ENCODE data around the gene ELOA.
"Not testable (repeated sequence)": the region's sequence is repeated elsewhere in the genome, so short reads cannot be mapped to it uniquely, and the experiment has no call there.

The ELOA gene

DNA sequence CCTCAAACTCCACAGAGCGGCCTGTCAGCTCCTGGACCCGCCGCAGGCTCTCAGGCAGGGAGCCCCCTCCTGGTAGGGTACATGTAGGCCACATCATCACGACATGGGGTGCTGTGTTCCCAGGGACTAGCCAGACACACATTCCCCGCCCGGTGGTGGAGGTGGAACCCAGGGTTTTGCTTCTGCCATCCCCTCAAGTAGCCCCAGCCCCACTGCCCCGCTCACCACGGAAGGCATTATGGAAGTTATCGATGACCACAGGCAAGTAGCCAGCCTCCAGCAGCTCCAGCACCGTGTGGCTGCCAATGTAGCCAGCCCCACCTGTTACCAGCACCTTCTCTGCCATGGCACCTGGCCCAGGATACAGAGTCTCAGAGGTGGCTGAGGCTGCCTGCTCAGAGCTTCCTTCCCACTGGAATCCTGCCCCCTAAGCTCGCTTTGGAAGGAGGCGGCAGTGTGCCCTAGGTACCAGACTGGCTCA, 55.4 kb downstream of the ELOA start:
- no peak overlapping the region for H3K4me3 ChIP-seq (ENCODE audit: low read depth, low read length)
- no peak for DNase-seq (ENCODE audit: low read depth)
- peak; percentile 23 for TF ChIP-seq CTCF (IDR thresholded peaks at IDR 0.05; ENCODE audit: low read depth, low read length, missing control alignments)

DNA sequence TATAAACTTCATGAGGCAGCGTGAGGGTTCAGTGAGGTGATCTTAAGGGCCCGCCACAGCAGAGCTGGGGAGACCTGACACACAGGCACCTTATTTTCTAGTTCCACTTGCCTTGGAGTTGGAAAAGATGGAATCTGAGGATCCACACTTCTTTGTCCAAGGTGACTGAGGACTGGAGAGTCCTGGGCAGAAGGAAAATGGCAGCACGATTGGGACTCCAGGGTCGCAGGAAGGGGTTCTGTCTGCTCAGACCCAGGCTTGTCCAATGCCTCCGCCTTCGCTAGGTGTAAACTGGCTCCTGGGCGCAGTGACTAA, 55.9 kb downstream of the ELOA start:
- no peak for TF ChIP-seq CTCF (IDR thresholded peaks at IDR 0.05; ENCODE audit: low read depth, low read length, missing control alignments)
- peak overlapping the region; percentile 91 for H3K4me3 ChIP-seq (ENCODE audit: low read depth, low read length)
- DNase-seq (ENCODE audit: low read depth) = no peak

- peak overlapping the region; percentile 91 for H3K4me3 ChIP-seq (ENCODE audit: low read depth, low read length)
- no peak for TF ChIP-seq CTCF (IDR thresholded peaks at IDR 0.05; ENCODE audit: low read depth, low read length, missing control alignments)
- DNase-seq (ENCODE audit: low read depth) = no peak
These were observed 56.5 kb downstream of the ELOA start for GRCh38 chr1:23799570-23800399.

GRCh38 chr1:23800400-23801337, 57.4 kb downstream of the ELOA start, which contains the start of gene GALE:
TSS of gene GALE (minus strand) at chr1:23800754. CDS start at chr1:23799007, 1,747 bp downstream.
- peak; percentile 85 for DNase-seq (ENCODE audit: low read depth)
- peak within 1 kb of the TSS; percentile 91 for H3K4me3 ChIP-seq (ENCODE audit: low read depth, low read length)
- TF ChIP-seq CTCF (IDR thresholded peaks at IDR 0.05; ENCODE audit: low read depth, low read length, missing control alignments) = no peak

DNA sequence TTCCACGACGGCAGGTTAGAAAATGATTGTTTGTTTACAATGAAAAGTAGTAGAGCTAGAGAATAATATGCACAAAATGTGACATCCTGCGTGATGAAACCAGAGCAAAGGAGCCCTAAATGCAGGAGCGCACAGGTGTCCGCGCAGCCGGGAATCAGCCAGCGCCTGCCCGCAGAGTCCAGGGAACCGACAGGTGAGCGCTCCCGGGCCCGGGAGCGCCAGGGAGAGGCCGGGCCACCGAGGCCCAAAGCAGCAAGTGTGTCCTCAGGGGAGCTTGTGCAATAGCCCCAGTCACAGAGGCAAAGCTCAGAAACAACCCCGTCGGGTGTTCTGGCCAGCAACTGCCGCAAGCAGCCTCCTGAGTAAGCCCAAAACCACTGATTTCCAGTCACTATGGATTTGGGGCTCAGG, 58.1 kb downstream of the ELOA start:
- H3K4me3 ChIP-seq (ENCODE audit: low read depth, low read length) = peak overlapping the region; percentile 91
- DNase-seq (ENCODE audit: low read depth) = no peak
- no peak for TF ChIP-seq CTCF (IDR thresholded peaks at IDR 0.05; ENCODE audit: low read depth, low read length, missing control alignments)

GRCh38 chr1:23801876-23802275, 58.6 kb downstream of the ELOA start:
- no peak for TF ChIP-seq CTCF (IDR thresholded peaks at IDR 0.05; ENCODE audit: low read depth, low read length, missing control alignments)
- DNase-seq (ENCODE audit: low read depth) = no peak
- H3K4me3 ChIP-seq (ENCODE audit: low read depth, low read length) = no peak overlapping the region; the same call in 1 of the 2 replicates

DNA sequence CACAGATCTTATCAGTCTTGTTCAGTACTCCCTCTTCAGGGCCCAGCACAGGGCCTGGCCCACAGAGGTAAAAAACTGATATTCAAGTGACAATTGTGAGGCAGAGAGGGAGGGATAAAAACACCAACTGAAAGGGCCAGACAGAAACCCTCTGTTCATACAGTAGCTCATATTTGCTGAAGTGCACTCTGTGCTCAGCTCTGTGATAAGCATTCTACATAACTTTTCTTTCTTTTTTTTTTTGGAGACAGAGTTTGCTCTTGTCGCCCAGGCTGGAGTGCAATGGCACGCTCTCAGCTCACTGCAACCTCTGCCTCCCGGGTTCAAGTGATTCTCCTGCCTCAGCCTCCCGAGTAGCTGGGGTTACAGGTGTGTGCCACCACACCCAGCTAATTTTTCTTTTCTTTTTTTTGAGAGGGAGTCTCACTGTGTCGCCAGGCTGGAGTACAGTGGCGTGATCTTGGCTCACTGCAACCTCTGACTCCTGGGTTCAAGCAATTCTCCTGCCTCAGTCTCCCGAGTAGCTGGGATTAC, 59.6 kb downstream of the ELOA start:
- not testable (repeated sequence) for DNase-seq (ENCODE audit: low read depth); H3K4me3 ChIP-seq (ENCODE audit: low read depth, low read length)
